ENCODE measurements around the gene LINC00305. TPM values are rescaled to one million over a fixed set of nuclear protein-coding genes. Genes with fewer than 3 reads are reported as not detected.

The LINC00305 gene
- total RNA-seq, 1 experiment from 2014 or later, result not detected

GRCh38 chr18:64164883-64165282 is 16.0 kb upstream of the LINC00305 start:
- H3K27ac Mint-ChIP-seq (ENCODE audit: low read depth, unreplicated experiment), result no peak overlapping the region
- BruUV-seq (replicated peaks), result no TSS peak
- ChIA-PET CTCF (no interaction called here), POLR2A (interaction anchor here (1.1 kb wide), 1 partner anchor 41 kb away, joined by 3 read pairs; no protein-coding TSS in a partner anchor)
- H3K4me3 Mint-ChIP-seq (ENCODE audit: unreplicated experiment), result no peak overlapping the region
- TF ChIP-seq, protein P1, sequence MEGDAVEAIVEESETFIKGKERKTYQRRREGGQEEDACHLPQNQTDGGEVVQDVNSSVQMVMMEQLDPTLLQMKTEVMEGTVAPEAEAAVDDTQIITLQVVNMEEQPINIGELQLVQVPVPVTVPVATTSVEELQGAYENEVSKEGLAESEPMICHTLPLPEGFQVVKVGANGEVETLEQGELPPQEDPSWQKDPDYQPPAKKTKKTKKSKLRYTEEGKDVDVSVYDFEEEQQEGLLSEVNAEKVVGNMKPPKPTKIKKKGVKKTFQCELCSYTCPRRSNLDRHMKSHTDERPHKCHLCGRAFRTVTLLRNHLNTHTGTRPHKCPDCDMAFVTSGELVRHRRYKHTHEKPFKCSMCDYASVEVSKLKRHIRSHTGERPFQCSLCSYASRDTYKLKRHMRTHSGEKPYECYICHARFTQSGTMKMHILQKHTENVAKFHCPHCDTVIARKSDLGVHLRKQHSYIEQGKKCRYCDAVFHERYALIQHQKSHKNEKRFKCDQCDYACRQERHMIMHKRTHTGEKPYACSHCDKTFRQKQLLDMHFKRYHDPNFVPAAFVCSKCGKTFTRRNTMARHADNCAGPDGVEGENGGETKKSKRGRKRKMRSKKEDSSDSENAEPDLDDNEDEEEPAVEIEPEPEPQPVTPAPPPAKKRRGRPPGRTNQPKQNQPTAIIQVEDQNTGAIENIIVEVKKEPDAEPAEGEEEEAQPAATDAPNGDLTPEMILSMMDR (IDR thresholded peaks at IDR 0.05; ENCODE audit: unreplicated experiment), result no peak
- no peak for DNase-seq (ENCODE audit: unreplicated experiment)
- no peaks in the 10 kb centered on the region for H3K4me1 Mint-ChIP-seq (ENCODE audit: insufficient read depth, unreplicated experiment)
- H3K9me3 Mint-ChIP-seq (ENCODE audit: unreplicated experiment), result no peaks in the 10 kb centered on the region
- intact Hi-C loops (cut with micrococcal nuclease), result no loop called here
- H3K36me3 Mint-ChIP-seq (ENCODE audit: insufficient read depth, unreplicated experiment), result no peaks in the 10 kb centered on the region
- peaks cover 77% of the 10 kb centered on the region for H3K27me3 Mint-ChIP-seq (ENCODE audit: insufficient read depth, unreplicated experiment)

DNA sequence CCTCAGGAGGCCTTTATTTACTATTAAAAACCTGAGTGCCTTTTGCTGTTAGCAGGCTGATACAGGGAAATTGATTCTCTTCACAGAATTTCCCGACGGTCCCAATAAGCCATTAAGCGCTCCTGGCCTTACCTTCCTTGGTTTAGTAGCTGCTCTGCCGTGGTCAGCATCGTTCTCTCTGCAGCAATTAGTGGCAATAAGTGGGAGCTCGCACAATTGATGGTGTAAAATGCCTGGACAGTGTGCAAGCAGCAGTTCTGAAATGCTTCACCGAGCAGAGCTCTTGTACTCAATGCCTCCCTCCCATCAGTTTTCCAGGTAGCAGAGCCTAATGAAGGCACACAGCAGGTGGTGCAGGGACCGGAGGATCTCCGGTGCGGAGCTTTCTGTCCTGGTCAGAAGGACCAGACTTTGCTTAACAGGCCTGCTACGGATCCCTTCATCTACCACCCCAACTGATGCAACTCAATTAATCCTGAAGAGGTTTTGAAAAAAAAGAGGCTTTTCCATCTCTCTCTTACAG is 1.1 kb upstream of the LINC00305 start:
- CTCF ChIA-PET, result interaction anchor here (1.0 kb wide), 1 partner anchor 12 kb away, joined by 3 read pairs; no protein-coding TSS in a partner anchor
- POLR2A ChIA-PET, result no interaction called here
- no peak overlapping the region for H3K4me3 Mint-ChIP-seq (ENCODE audit: unreplicated experiment)
- H3K9me3 Mint-ChIP-seq (ENCODE audit: unreplicated experiment), result no peaks in the 10 kb centered on the region
- DNase-seq (ENCODE audit: unreplicated experiment), result no peak
- intact Hi-C loops (cut with micrococcal nuclease), result no loop called here
- TF ChIP-seq, protein P1 (IDR thresholded peaks at IDR 0.05; ENCODE audit: unreplicated experiment), result no peak
- H3K4me1 Mint-ChIP-seq (ENCODE audit: insufficient read depth, unreplicated experiment), result no peaks in the 10 kb centered on the region
- BruUV-seq (replicated peaks), result no TSS peak
- H3K27ac Mint-ChIP-seq (ENCODE audit: low read depth, unreplicated experiment), result no peak overlapping the region
- peaks cover 45% of the 10 kb centered on the region for H3K27me3 Mint-ChIP-seq (ENCODE audit: insufficient read depth, unreplicated experiment)
- H3K36me3 Mint-ChIP-seq (ENCODE audit: insufficient read depth, unreplicated experiment), result no peaks in the 10 kb centered on the region

- intact Hi-C loops (cut with micrococcal nuclease), result no loop called here
- no TSS peak for BruUV-seq (replicated peaks)
- CTCF ChIA-PET, result interaction anchor here (0.6 kb wide), 1 partner anchor 1529 kb away, joined by 4 read pairs; no protein-coding TSS in a partner anchor
- H3K9me3 Mint-ChIP-seq (ENCODE audit: unreplicated experiment), result no peaks in the 10 kb centered on the region
- no peak overlapping the region for H3K27ac Mint-ChIP-seq (ENCODE audit: low read depth, unreplicated experiment)
- TF ChIP-seq, protein P1 (IDR thresholded peaks at IDR 0.05; ENCODE audit: unreplicated experiment), result no peak
- no peaks in the 10 kb centered on the region for H3K36me3 Mint-ChIP-seq (ENCODE audit: insufficient read depth, unreplicated experiment)
- peaks cover 66% of the 10 kb centered on the region for H3K27me3 Mint-ChIP-seq (ENCODE audit: insufficient read depth, unreplicated experiment)
- no peak overlapping the region for H3K4me3 Mint-ChIP-seq (ENCODE audit: unreplicated experiment)
- DNase-seq (ENCODE audit: unreplicated experiment), result no peak
- H3K4me1 Mint-ChIP-seq (ENCODE audit: insufficient read depth, unreplicated experiment), result no peaks in the 10 kb centered on the region
- POLR2A ChIA-PET, result no interaction called here
Measured at GRCh38 chr18:64142904-64143303, 6.0 kb downstream of the LINC00305 start.

DNA sequence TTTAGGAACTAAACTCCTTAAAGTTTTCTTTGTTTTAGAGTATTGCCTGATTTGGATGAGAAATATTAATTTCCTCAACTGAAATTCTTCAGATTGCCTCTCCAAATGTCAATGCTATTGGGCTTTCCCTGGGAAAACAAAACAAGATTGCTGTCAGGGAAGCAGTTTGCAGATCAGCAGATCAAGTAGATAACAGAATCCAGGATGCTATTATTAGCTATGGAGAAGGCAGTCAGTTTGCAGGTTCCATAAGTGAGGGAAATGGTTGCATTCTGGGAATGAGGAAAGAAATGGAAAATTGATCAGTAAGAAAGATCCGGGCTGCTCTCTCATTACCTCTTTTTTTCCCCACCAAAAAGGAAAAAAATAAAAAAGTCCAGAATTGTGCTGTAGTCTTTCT is 11.0 kb downstream of the LINC00305 start:
- H3K4me3 Mint-ChIP-seq (ENCODE audit: unreplicated experiment), result no peak overlapping the region
- no peaks in the 10 kb centered on the region for H3K9me3 Mint-ChIP-seq (ENCODE audit: unreplicated experiment)
- H3K36me3 Mint-ChIP-seq (ENCODE audit: insufficient read depth, unreplicated experiment), result no peaks in the 10 kb centered on the region
- no TSS peak for BruUV-seq (replicated peaks)
- DNase-seq (ENCODE audit: unreplicated experiment), result no peak
- intact Hi-C loops (cut with micrococcal nuclease), result no loop called here
- no peak overlapping the region for H3K27ac Mint-ChIP-seq (ENCODE audit: low read depth, unreplicated experiment)
- TF ChIP-seq, protein P1 (IDR thresholded peaks at IDR 0.05; ENCODE audit: unreplicated experiment), result no peak
- ChIA-PET CTCF (no interaction called here), POLR2A (no interaction called here)
- H3K27me3 Mint-ChIP-seq (ENCODE audit: insufficient read depth, unreplicated experiment), result peaks cover 72% of the 10 kb centered on the region
- H3K4me1 Mint-ChIP-seq (ENCODE audit: insufficient read depth, unreplicated experiment), result no peaks in the 10 kb centered on the region

All from MCF 10A (cell line).